ENCODE data around the gene RMRP.

RMRP gene

GRCh38 chr9:35662437-35662836 is 4.6 kb upstream of the RMRP start:
- H4K20me1 ChIP-seq (ENCODE audit: low read depth, low read length): no peaks in the 10 kb centered on the region
- H3K27me3 ChIP-seq (ENCODE audit: low read length): no peaks in the 10 kb centered on the region
- no peaks in the 10 kb centered on the region for H3K36me3 ChIP-seq (ENCODE audit: low read length)
- TF ChIP-seq EZH2phosphoT487 (conservative IDR thresholded peaks at IDR 0.05; ENCODE audit: low read length) (no peak), CTCF (IDR thresholded peaks at IDR 0.05; ENCODE audit: insufficient read depth, low read length, poor library complexity, severe bottlenecking) (no peak)
- H3K4me2 ChIP-seq (ENCODE audit: low read depth, low read length, poor library complexity, severe bottlenecking): no peak overlapping the region
- H3K4me3 ChIP-seq (ENCODE audit: insufficient read depth, low read length, poor library complexity, severe bottlenecking): no peak overlapping the region
- no peak overlapping the region for H3K9ac ChIP-seq (ENCODE audit: low read length)
- H3K9me3 ChIP-seq (ENCODE audit: insufficient read depth, low read length): no peaks in the 10 kb centered on the region
- no peaks in the 10 kb centered on the region for H3K9me2 ChIP-seq (replicated peaks; ENCODE audit: insufficient read depth, low read length)
- no peak overlapping the region for H3K27ac ChIP-seq (ENCODE audit: low read depth, low read length)
- H2AFZ ChIP-seq (ENCODE audit: low read depth, low read length, severe bottlenecking): no peak overlapping the region
- peaks cover 60% of the 10 kb centered on the region for H3F3A ChIP-seq (ENCODE audit: insufficient read depth)
- peaks cover 14% of the 10 kb centered on the region; the same call in 1 of the 2 replicates for H3K79me2 ChIP-seq (ENCODE audit: insufficient read depth, low read length)

- Histone ChIP-seq H3F3A (ENCODE audit: insufficient read depth) (peaks cover 66% of the 10 kb centered on the region), H4K20me1 (ENCODE audit: low read depth, low read length) (no peaks in the 10 kb centered on the region), H3K4me2 (ENCODE audit: low read depth, low read length, poor library complexity, severe bottlenecking) (no peak overlapping the region), H3K27me3 (ENCODE audit: low read length) (no peaks in the 10 kb centered on the region), H3K36me3 (ENCODE audit: low read length) (no peaks in the 10 kb centered on the region), H3K9me3 (ENCODE audit: insufficient read depth, low read length) (no peaks in the 10 kb centered on the region), H3K4me3 (ENCODE audit: insufficient read depth, low read length, poor library complexity, severe bottlenecking) (no peak overlapping the region), H3K27ac (ENCODE audit: low read depth, low read length) (peak overlapping the region; percentile 13; the same call in 1 of the 2 replicates), H3K9ac (ENCODE audit: low read length) (no peak overlapping the region), H2AFZ (ENCODE audit: low read depth, low read length, severe bottlenecking) (no peak overlapping the region), H3K9me2 (replicated peaks; ENCODE audit: insufficient read depth, low read length) (no peaks in the 10 kb centered on the region), H3K79me2 (ENCODE audit: insufficient read depth, low read length) (peaks cover 14% of the 10 kb centered on the region; the same call in 1 of the 2 replicates)
- TF ChIP-seq CTCF (IDR thresholded peaks at IDR 0.05; ENCODE audit: insufficient read depth, low read length, poor library complexity, severe bottlenecking) (no peak), EZH2phosphoT487 (conservative IDR thresholded peaks at IDR 0.05; ENCODE audit: low read length) (no peak)
Measured at GRCh38 chr9:35661756-35662350, 4.0 kb upstream of the RMRP start.

GRCh38 chr9:35660966-35661415 is 3.2 kb upstream of the RMRP start:
- H3K9me3 ChIP-seq (ENCODE audit: insufficient read depth, low read length): no peaks in the 10 kb centered on the region
- no peak overlapping the region for H3K4me2 ChIP-seq (ENCODE audit: low read depth, low read length, poor library complexity, severe bottlenecking)
- no peaks in the 10 kb centered on the region for H3K9me2 ChIP-seq (replicated peaks; ENCODE audit: insufficient read depth, low read length)
- no peak overlapping the region for H3K27ac ChIP-seq (ENCODE audit: low read depth, low read length)
- no peaks in the 10 kb centered on the region for H3K36me3 ChIP-seq (ENCODE audit: low read length)
- no peak for TF ChIP-seq EZH2phosphoT487 (conservative IDR thresholded peaks at IDR 0.05; ENCODE audit: low read length)
- H3K4me3 ChIP-seq (ENCODE audit: insufficient read depth, low read length, poor library complexity, severe bottlenecking): no peak overlapping the region
- peaks cover 64% of the 10 kb centered on the region for H3F3A ChIP-seq (ENCODE audit: insufficient read depth)
- H2AFZ ChIP-seq (ENCODE audit: low read depth, low read length, severe bottlenecking): no peak overlapping the region
- H3K27me3 ChIP-seq (ENCODE audit: low read length): no peaks in the 10 kb centered on the region
- H4K20me1 ChIP-seq (ENCODE audit: low read depth, low read length): no peaks in the 10 kb centered on the region
- peaks cover 14% of the 10 kb centered on the region; the same call in 1 of the 2 replicates for H3K79me2 ChIP-seq (ENCODE audit: insufficient read depth, low read length)
- no peak overlapping the region for H3K9ac ChIP-seq (ENCODE audit: low read length)

GRCh38 chr9:35659340-35659739 is 1.5 kb upstream of the RMRP start:
- Histone ChIP-seq H3K27me3 (ENCODE audit: low read length) (no peaks in the 10 kb centered on the region), H3K4me2 (ENCODE audit: low read depth, low read length, poor library complexity, severe bottlenecking) (peak overlapping the region; percentile 67), H3K9me3 (ENCODE audit: insufficient read depth, low read length) (no peaks in the 10 kb centered on the region), H3K79me2 (ENCODE audit: insufficient read depth, low read length) (peaks cover 14% of the 10 kb centered on the region; the same call in 1 of the 2 replicates), H3K9me2 (replicated peaks; ENCODE audit: insufficient read depth, low read length) (no peaks in the 10 kb centered on the region), H3K27ac (ENCODE audit: low read depth, low read length) (peak overlapping the region; percentile 83), H3F3A (ENCODE audit: insufficient read depth) (peaks cover 51% of the 10 kb centered on the region), H4K20me1 (ENCODE audit: low read depth, low read length) (no peaks in the 10 kb centered on the region), H2AFZ (ENCODE audit: low read depth, low read length, severe bottlenecking) (no peak overlapping the region), H3K36me3 (ENCODE audit: low read length) (no peaks in the 10 kb centered on the region), H3K9ac (ENCODE audit: low read length) (peak overlapping the region; percentile 65), H3K4me3 (ENCODE audit: insufficient read depth, low read length, poor library complexity, severe bottlenecking) (peak overlapping the region; percentile 63)
- TF ChIP-seq CTCF (IDR thresholded peaks at IDR 0.05; ENCODE audit: insufficient read depth, low read length, poor library complexity, severe bottlenecking) (no peak), EZH2phosphoT487 (conservative IDR thresholded peaks at IDR 0.05; ENCODE audit: low read length) (no peak)

Measured in SU-DHL-6 (cell line).